Panc1 (cell line): ENCODE measurements around the gene CACNB3. TPM values are rescaled to one million over a fixed set of nuclear protein-coding genes. Genes with fewer than 3 reads are reported as not detected.
"Not testable (repeated sequence)": the region's sequence is repeated elsewhere in the genome, so short reads cannot be mapped to it uniquely, and the experiment has no call there.

Source experiments
- ATAC-seq: fragments of 200-7000 bp; cut with Tn5 transposase; 2 replicates; pipeline ENCODE4 v1.9.1; 2020; ENCODE audit warnings: mild to moderate bottlenecking, moderate library complexity
- BruUV-seq: library from RNA; stranded (reverse); fragments of 400-500 nt; replicated peaks from 2 replicates; lab custom pipeline; 2021; lab: Mats Ljungman, UMichigan
- CTCF ChIA-PET: fragments of 300-600 bp; sonication (Branson Sonifier 250); formaldehyde crosslinking; loops from one replicate; lab custom pipeline; 2022; ENCODE audit warnings: antibody characterized with exemption; lab: Charles Lee
- POLR2A ChIA-PET: fragments of 300-600 bp; sonication (Branson Sonifier 250); formaldehyde crosslinking; loops from one replicate; lab custom pipeline; 2022; ENCODE audit warnings: antibody characterized with exemption; lab: Charles Lee
- DNase-seq: peaks from one replicate; pipeline ENCODE4 v3.0.0-alpha.2; 2010; ENCODE audit warnings: low read depth, low spot score
- H3K27ac ChIP-seq: 2 replicates; pipeline ENCODE4 v1.5.1; 2011; ENCODE audit warnings: mild to moderate bottlenecking, low read length, inconsistent platforms
- H3K27me3 ChIP-seq: fragments of 200-500 bp; sonication (Bioruptor generic); 2 replicates; pipeline ENCODE4 v1.6.0; 2014; ENCODE audit warnings: low read length, inconsistent platforms; ENCODE audit not compliant: control insufficient read depth, insufficient read depth
- H3K36me3 ChIP-seq: fragments of 200-500 bp; sonication (Bioruptor generic); 2 replicates; pipeline ENCODE4 v1.5.1; 2014; ENCODE audit warnings: inconsistent platforms, mild to moderate bottlenecking, low read length, moderate library complexity; ENCODE audit not compliant: control insufficient read depth, insufficient read depth
- H3K4me1 ChIP-seq: 2 replicates; pipeline ENCODE4 v1.5.1; 2011; ENCODE audit warnings: inconsistent platforms, mild to moderate bottlenecking, low read length, moderate library complexity; ENCODE audit not compliant: control insufficient read depth, insufficient read depth
- H3K4me3 ChIP-seq, 2 experiments: 2 replicates each; pipeline ENCODE4 v1.5.1; 2011 to 2012; ENCODE audit warnings: low read depth in 2 of 2, low read length in 2 of 2, mild to moderate bottlenecking in 2 of 2, inconsistent platforms in 1 of 2, moderate library complexity in 1 of 2
- H3K9me3 ChIP-seq: fragments of 200-500 bp; sonication (Bioruptor generic); 2 replicates; pipeline ENCODE4 v1.5.1; 2014; ENCODE audit warnings: low read depth, mild to moderate bottlenecking, inconsistent platforms, low read length, moderate library complexity; ENCODE audit not compliant: control insufficient read depth, insufficient read depth
- POLR2AphosphoS5 ChIP-seq: IDR thresholded peaks from 2 replicates; pipeline ENCODE4 v1.6.1; 2012; ENCODE audit warnings: mild to moderate bottlenecking, low read depth, low read length, moderate library complexity
- SIN3A ChIP-seq: IDR thresholded peaks from 2 replicates; pipeline ENCODE4 v1.6.1; 2012; ENCODE audit warnings: low read depth, mild to moderate bottlenecking, low read length, moderate library complexity, borderline replicate concordance; ENCODE audit not compliant: insufficient read depth
- TCF7L2 ChIP-seq: IDR thresholded peaks from 2 replicates; pipeline ENCODE4 v1.6.1; 2011; ENCODE audit warnings: mild to moderate bottlenecking, low read depth, low read length, inconsistent platforms
- in situ Hi-C: cut with HindIII; loops from 2 replicates; pipeline ENCODE4 v1.10.0; 2016; ENCODE audit warnings: low sequenced_read_pairs, low pct_unique_long_range_greater_than_20kb
- intact Hi-C: fragments of 100-400 bp; cut with micrococcal nuclease; formaldehyde crosslinking; loops from one replicate; pipeline ENCODE4 v1.10.0; 2022; ENCODE audit not compliant: unreplicated experiment
- total RNA-seq: library from RNA; stranded (reverse); gene quantifications from one replicate; pipeline ENCODE4 v1.2.1, GENCODE V29; 2021; ENCODE audit not compliant: unreplicated experiment
- TF ChIP-seq, protein P1 (sequence below), 2 experiments: IDR thresholded peaks; 2 replicates each; pipeline ENCODE4 v1.6.1; 2011 to 2012; ENCODE audit warnings: low read depth in 2 of 2, control low read depth in 1 of 2, low read length in 1 of 2, mild to moderate bottlenecking in 1 of 2, moderate library complexity in 1 of 2; ENCODE audit not compliant: insufficient read depth in 1 of 2
- TF ChIP-seq, protein P2 (sequence below): fragments of 450-650 bp; IDR thresholded peaks from 2 replicates; pipeline ENCODE4 v1.5.1; 2017; ENCODE audit warnings: mild to moderate bottlenecking

The CACNB3 gene
- total RNA-seq, 1 experiment from 2014 or later, result 40.5 TPM

DNA sequence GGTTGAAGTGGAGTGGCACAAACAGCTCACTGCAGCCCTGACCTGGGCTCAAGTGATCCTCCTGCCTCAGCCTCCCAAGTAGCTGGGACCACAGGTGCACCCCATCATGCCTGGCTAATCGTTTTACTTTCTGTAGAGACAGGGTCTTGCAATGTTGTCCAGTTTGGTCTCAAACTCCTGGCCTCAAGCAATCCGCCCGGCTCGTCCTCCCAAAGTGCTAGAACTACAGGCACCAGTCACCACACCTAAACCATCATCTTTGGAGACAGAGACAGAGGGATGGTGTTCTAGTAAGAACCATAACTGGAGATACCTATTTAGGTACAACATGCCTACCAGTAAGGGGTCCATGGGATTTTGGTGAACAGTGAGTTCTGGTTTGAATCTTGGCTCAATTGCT is 36.2 kb downstream of the CACNB3 start:
- CTCF ChIA-PET, result interaction anchor here (3.1 kb wide), 1 partner anchor 36 kb away, joined by 55 read pairs; no protein-coding TSS in a partner anchor
- Histone ChIP-seq H3K9me3 (no peaks in the 10 kb centered on the region), H3K4me1 (peaks cover 14% of the 10 kb centered on the region), H3K36me3 (peaks cover 7% of the 10 kb centered on the region; the same call in 1 of the 2 replicates), H3K27me3 (no peaks in the 10 kb centered on the region), H3K4me3 (no peak overlapping the region), H3K27ac (no peak overlapping the region)
- ATAC-seq (no peak), DNase-seq (no peak)
- in situ Hi-C loops (no loop called here), intact Hi-C loops (no loop called here)
- POLR2A ChIA-PET, result no interaction called here
- TF ChIP-seq POLR2AphosphoS5, result no peak
- TF ChIP-seq SIN3A, result no peak
- TF ChIP-seq, protein P1, sequence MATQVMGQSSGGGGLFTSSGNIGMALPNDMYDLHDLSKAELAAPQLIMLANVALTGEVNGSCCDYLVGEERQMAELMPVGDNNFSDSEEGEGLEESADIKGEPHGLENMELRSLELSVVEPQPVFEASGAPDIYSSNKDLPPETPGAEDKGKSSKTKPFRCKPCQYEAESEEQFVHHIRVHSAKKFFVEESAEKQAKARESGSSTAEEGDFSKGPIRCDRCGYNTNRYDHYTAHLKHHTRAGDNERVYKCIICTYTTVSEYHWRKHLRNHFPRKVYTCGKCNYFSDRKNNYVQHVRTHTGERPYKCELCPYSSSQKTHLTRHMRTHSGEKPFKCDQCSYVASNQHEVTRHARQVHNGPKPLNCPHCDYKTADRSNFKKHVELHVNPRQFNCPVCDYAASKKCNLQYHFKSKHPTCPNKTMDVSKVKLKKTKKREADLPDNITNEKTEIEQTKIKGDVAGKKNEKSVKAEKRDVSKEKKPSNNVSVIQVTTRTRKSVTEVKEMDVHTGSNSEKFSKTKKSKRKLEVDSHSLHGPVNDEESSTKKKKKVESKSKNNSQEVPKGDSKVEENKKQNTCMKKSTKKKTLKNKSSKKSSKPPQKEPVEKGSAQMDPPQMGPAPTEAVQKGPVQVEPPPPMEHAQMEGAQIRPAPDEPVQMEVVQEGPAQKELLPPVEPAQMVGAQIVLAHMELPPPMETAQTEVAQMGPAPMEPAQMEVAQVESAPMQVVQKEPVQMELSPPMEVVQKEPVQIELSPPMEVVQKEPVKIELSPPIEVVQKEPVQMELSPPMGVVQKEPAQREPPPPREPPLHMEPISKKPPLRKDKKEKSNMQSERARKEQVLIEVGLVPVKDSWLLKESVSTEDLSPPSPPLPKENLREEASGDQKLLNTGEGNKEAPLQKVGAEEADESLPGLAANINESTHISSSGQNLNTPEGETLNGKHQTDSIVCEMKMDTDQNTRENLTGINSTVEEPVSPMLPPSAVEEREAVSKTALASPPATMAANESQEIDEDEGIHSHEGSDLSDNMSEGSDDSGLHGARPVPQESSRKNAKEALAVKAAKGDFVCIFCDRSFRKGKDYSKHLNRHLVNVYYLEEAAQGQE (IDR thresholded peaks at IDR 0.05; ENCODE audit: insufficient read depth in 1 of 2, low read depth in 2 of 2, low read length in 1 of 2), result no peak
- TF ChIP-seq, protein P2, sequence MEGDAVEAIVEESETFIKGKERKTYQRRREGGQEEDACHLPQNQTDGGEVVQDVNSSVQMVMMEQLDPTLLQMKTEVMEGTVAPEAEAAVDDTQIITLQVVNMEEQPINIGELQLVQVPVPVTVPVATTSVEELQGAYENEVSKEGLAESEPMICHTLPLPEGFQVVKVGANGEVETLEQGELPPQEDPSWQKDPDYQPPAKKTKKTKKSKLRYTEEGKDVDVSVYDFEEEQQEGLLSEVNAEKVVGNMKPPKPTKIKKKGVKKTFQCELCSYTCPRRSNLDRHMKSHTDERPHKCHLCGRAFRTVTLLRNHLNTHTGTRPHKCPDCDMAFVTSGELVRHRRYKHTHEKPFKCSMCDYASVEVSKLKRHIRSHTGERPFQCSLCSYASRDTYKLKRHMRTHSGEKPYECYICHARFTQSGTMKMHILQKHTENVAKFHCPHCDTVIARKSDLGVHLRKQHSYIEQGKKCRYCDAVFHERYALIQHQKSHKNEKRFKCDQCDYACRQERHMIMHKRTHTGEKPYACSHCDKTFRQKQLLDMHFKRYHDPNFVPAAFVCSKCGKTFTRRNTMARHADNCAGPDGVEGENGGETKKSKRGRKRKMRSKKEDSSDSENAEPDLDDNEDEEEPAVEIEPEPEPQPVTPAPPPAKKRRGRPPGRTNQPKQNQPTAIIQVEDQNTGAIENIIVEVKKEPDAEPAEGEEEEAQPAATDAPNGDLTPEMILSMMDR, result no peak
- no peak for TF ChIP-seq TCF7L2
- no TSS peak for BruUV-seq

DNA sequence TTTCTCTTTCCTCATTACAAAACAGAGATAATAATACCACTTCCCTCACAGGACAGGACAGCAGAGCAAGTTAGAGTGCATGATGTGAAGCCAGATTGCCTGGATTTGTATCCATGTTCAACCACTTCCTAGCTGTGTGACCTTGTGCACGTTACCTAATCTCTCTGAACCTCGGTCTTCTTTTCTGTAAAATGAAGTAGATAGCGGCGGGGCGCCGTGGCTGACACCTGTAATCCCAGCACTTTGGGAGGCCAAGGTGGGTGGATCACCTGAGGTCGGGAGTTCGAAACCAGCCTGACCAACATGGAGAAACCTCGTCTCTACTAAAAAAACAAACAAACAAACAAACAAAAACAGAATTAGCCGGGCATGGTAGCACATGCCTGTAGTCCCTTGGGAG is 36.6 kb downstream of the CACNB3 start:
- ATAC-seq, BruUV-seq, H3K36me3 ChIP-seq, DNase-seq, H3K27ac ChIP-seq, intact Hi-C loops, in situ Hi-C loops, H3K4me3 ChIP-seq, CTCF ChIA-PET, H3K9me3 ChIP-seq, H3K27me3 ChIP-seq: not testable (repeated sequence)
- H3K4me1 ChIP-seq, result peaks cover 14% of the 10 kb centered on the region
- POLR2A ChIA-PET, result interaction anchor here (0.7 kb wide), 1 partner anchor 1428 kb away, joined by 10 read pairs; no protein-coding TSS in a partner anchor

DNA sequence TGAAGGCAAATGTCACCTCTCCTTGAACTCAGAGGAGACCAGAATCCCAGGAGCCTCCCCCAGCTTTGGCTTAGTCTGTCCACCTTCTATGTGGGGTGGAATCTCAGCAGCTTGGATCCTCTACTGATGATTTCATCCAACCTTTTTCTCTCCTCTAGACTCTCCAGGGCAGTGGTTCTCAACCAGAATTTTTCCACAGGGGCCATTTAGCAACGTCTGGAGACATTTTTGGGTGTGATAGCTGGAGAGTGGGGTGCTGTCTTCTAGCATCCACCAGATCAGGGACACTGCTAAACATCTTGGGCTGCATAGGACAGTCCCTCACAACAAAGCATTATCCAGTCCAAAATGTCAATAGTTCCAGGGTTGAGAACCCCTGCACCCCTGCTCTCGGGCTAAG is 38.1 kb downstream of the CACNB3 start:
- TF ChIP-seq POLR2AphosphoS5 (no peak), SIN3A (no peak), TCF7L2 (no peak)
- TF ChIP-seq, protein P2, result no peak
- TF ChIP-seq, protein P1 (IDR thresholded peaks at IDR 0.05; ENCODE audit: insufficient read depth in 1 of 2, low read depth in 2 of 2, low read length in 1 of 2), result no peak
- no TSS peak for BruUV-seq
- H3K36me3 ChIP-seq, result peaks cover 3% of the 10 kb centered on the region; the same call in 1 of the 2 replicates
- no peaks in the 10 kb centered on the region for H3K9me3 ChIP-seq
- intact Hi-C loops, result no loop called here
- peaks cover 5% of the 10 kb centered on the region; the same call in 1 of the 2 replicates for H3K4me1 ChIP-seq
- ChIA-PET CTCF (interaction anchor here (0.9 to 1.5 kb wide), 2 partner anchors 27 to 103 kb away, joined by 5 read pairs; no protein-coding TSS in a partner anchor), POLR2A (interaction anchor here (0.6 to 0.7 kb wide), 2 partner anchors 41 to 128 kb away, joined by 6 to 9 read pairs; no protein-coding TSS in a partner anchor)
- H3K27me3 ChIP-seq, result no peaks in the 10 kb centered on the region
- H3K27ac ChIP-seq, result no peak overlapping the region
- in situ Hi-C loops, result no loop called here
- DNase-seq, result no peak
- ATAC-seq, result no peak
- no peak overlapping the region for H3K4me3 ChIP-seq
